Measurements from ENCODE around the gene NDNF. TPM values are rescaled to one million over a fixed set of nuclear protein-coding genes. Genes with fewer than 3 reads are reported as not detected.

The NDNF gene
- total RNA-seq, 1 donor from 2014 or later, result 33.3 TPM

GRCh38 chr4:121073004-121073435, 685 bp upstream of the NDNF start:
- Mint-ChIP-seq H3K4me3 (ENCODE audit: unreplicated experiment) (peak overlapping the region; percentile 94), H3K27me3 (ENCODE audit: unreplicated experiment) (peaks cover 18% of the 10 kb centered on the region), H3K4me1 (ENCODE audit: unreplicated experiment) (peaks cover 34% of the 10 kb centered on the region), H3K36me3 (ENCODE audit: low read depth, unreplicated experiment) (no peaks in the 10 kb centered on the region), H3K27ac (ENCODE audit: unreplicated experiment) (peak overlapping the region; percentile 54), H3K9me3 (ENCODE audit: unreplicated experiment) (no peaks in the 10 kb centered on the region)
- TF ChIP-seq CTCF (IDR thresholded peaks at IDR 0.05; ENCODE audit: unreplicated experiment), result no peak
- DNase-seq (ENCODE audit: low spot score), result peak; percentile 37

- H3K27ac Mint-ChIP-seq (ENCODE audit: unreplicated experiment), result no peak overlapping the region
- DNase-seq (ENCODE audit: low spot score), result no peak
- peaks cover 40% of the 10 kb centered on the region for H3K4me1 Mint-ChIP-seq (ENCODE audit: unreplicated experiment)
- peak overlapping the region; percentile 96 for H3K4me3 Mint-ChIP-seq (ENCODE audit: unreplicated experiment)
- no peaks in the 10 kb centered on the region for H3K9me3 Mint-ChIP-seq (ENCODE audit: unreplicated experiment)
- H3K36me3 Mint-ChIP-seq (ENCODE audit: low read depth, unreplicated experiment), result no peaks in the 10 kb centered on the region
- peaks cover 18% of the 10 kb centered on the region for H3K27me3 Mint-ChIP-seq (ENCODE audit: unreplicated experiment)
- no peak for TF ChIP-seq CTCF (IDR thresholded peaks at IDR 0.05; ENCODE audit: unreplicated experiment)
Observed at GRCh38 chr4:121071640-121072223, 603 bp downstream of the NDNF start.

- Mint-ChIP-seq H3K36me3 (ENCODE audit: low read depth, unreplicated experiment) (no peaks in the 10 kb centered on the region), H3K27me3 (ENCODE audit: unreplicated experiment) (peaks cover 18% of the 10 kb centered on the region), H3K27ac (ENCODE audit: unreplicated experiment) (peak overlapping the region; percentile 77), H3K9me3 (ENCODE audit: unreplicated experiment) (no peaks in the 10 kb centered on the region), H3K4me3 (ENCODE audit: unreplicated experiment) (peak overlapping the region; percentile 96), H3K4me1 (ENCODE audit: unreplicated experiment) (peaks cover 40% of the 10 kb centered on the region)
- TF ChIP-seq CTCF (IDR thresholded peaks at IDR 0.05; ENCODE audit: unreplicated experiment), result peak; percentile 46
- peak; percentile 76 for DNase-seq (ENCODE audit: low spot score)
Observed at GRCh38 chr4:121070696-121071639, 1.4 kb downstream of the NDNF start.

- Mint-ChIP-seq H3K36me3 (ENCODE audit: low read depth, unreplicated experiment) (no peaks in the 10 kb centered on the region), H3K27me3 (ENCODE audit: unreplicated experiment) (peaks cover 18% of the 10 kb centered on the region), H3K27ac (ENCODE audit: unreplicated experiment) (peak overlapping the region; percentile 77), H3K4me1 (ENCODE audit: unreplicated experiment) (peaks cover 40% of the 10 kb centered on the region), H3K4me3 (ENCODE audit: unreplicated experiment) (peak overlapping the region; percentile 96), H3K9me3 (ENCODE audit: unreplicated experiment) (no peaks in the 10 kb centered on the region)
- TF ChIP-seq CTCF (IDR thresholded peaks at IDR 0.05; ENCODE audit: unreplicated experiment), result no peak
- DNase-seq (ENCODE audit: low spot score), result peak; percentile 22
Observed at GRCh38 chr4:121070274-121070673, 2.1 kb downstream of the NDNF start.

GRCh38 chr4:121069430-121069829, 2.9 kb downstream of the NDNF start:
- H3K4me3 Mint-ChIP-seq (ENCODE audit: unreplicated experiment), result peak overlapping the region; percentile 96
- no peaks in the 10 kb centered on the region for H3K36me3 Mint-ChIP-seq (ENCODE audit: low read depth, unreplicated experiment)
- H3K27ac Mint-ChIP-seq (ENCODE audit: unreplicated experiment), result no peak overlapping the region
- DNase-seq (ENCODE audit: low spot score), result no peak
- no peaks in the 10 kb centered on the region for H3K9me3 Mint-ChIP-seq (ENCODE audit: unreplicated experiment)
- H3K4me1 Mint-ChIP-seq (ENCODE audit: unreplicated experiment), result peaks cover 42% of the 10 kb centered on the region
- peaks cover 17% of the 10 kb centered on the region for H3K27me3 Mint-ChIP-seq (ENCODE audit: unreplicated experiment)
- TF ChIP-seq CTCF (IDR thresholded peaks at IDR 0.05; ENCODE audit: unreplicated experiment), result no peak

Data from endothelial cell (in vitro differentiated cells).